Measurements from ENCODE around the gene RIN3. TPM values are rescaled to one million over a fixed set of nuclear protein-coding genes. Genes with fewer than 3 reads are reported as not detected.

The RIN3 gene
- total RNA-seq, 4 donors from 2014 or later = 13.5 to 22.2 (median 16.2) TPM

DNA sequence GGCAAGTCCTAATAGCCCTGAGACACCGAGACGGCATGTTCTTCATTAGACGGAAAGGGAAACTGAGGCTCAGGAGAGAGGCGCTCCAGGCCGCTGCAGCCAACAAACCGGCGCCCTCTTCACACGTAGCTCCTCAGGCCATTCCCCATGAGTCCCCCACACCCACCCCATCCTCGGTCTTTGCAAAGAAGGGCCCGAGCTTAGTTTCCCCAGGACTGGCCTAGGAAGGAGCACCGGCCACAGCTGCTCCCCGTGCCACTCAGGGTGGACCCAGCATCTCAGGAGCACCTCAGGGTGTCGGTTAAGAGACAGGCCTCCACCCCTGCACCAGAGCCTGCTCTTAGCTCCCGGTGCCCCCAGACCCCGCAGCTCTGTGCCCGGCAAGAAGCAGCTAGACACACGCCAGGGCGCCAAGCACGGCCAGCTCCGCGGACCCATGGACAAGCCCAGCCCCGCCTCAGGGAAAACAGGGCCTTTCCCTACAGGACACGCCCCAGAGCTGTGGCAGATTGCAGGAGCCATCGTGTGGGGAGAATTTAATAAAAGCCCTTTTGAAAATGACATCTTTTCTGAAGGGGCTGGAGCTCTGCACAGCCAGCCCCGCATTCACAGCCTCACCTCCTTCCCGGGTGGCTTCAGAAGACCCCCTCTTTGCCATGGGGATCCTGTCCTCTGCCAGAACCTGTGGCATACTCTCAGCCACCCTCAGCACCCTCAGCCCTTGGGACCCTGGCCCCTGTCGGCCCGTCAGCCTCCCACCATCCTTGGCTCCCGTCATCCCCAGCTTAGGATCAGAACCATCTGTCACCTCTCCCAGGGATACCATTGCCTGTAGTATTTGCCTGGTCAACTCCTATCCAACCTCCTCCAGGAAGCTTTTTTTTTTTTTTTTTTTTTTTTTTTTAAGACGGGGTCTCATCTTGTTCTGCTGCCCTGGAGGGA is 175.1 kb downstream of the RIN3 start:
- TF ChIP-seq, protein P1, sequence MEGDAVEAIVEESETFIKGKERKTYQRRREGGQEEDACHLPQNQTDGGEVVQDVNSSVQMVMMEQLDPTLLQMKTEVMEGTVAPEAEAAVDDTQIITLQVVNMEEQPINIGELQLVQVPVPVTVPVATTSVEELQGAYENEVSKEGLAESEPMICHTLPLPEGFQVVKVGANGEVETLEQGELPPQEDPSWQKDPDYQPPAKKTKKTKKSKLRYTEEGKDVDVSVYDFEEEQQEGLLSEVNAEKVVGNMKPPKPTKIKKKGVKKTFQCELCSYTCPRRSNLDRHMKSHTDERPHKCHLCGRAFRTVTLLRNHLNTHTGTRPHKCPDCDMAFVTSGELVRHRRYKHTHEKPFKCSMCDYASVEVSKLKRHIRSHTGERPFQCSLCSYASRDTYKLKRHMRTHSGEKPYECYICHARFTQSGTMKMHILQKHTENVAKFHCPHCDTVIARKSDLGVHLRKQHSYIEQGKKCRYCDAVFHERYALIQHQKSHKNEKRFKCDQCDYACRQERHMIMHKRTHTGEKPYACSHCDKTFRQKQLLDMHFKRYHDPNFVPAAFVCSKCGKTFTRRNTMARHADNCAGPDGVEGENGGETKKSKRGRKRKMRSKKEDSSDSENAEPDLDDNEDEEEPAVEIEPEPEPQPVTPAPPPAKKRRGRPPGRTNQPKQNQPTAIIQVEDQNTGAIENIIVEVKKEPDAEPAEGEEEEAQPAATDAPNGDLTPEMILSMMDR (IDR thresholded peaks at IDR 0.05) = no peak
- TF ChIP-seq POLR2AphosphoS5 (IDR thresholded peaks at IDR 0.05) (no peak), POLR2A (IDR thresholded peaks at IDR 0.05) (no peak), EP300 (IDR thresholded peaks at IDR 0.05) (no peak)
- WGBS, 2 donors (ENCODE audit: low coverage in 1 of 2) = 40 to 96% methylated on average over 1 to 7 of the region's 30 CpGs
- peak overlapping the region in 1 of 2 donors; percentile 55 for H3K4me3 ChIP-seq

DNA sequence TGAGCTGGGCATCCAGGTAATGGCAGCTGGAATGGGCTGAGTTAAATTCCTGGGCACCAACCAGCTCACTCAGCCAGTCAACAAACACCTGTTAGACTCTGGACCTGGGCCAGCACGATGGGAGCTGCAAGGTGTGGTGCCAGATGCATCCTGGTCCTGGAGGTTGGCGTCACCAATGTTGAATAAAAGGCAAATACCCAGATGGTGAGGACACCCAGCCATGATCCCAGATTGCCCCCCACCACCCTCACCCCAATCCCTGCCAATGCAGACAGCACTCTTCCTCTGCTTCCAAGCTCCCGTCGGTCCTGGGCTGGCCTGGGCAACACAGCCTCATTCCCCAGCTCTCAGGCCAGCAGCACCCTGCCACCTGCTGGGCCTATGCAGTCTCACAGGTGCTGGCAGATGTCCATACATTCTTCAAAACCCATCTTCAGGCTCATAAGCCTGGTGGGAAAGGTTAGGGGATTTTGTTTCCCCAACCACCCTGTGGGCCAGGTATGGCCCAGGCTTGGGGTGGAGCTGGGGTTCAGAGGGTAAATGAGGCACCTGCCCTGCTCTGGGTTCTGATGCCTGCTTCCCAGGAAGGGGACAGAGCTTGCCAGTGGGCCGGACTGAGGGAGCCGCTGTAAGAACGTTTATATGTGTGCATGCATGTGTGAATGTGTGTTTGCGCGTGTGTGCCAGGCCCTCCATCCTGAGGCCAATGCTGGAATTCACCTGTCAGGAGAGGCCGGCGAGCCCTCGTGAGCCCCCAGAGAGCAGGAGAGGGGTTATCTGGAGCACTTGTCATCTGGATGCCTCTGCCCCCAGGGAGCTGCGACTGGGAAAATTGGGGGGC is 176.8 kb downstream of the RIN3 start:
- no peak for TF ChIP-seq POLR2A (IDR thresholded peaks at IDR 0.05)
- TF ChIP-seq, protein P1 (IDR thresholded peaks at IDR 0.05) = peak in 3 of 4 experiments; percentile 24 to 54 (median 40)
- no peak for ATAC-seq

More for the DNA sequence above, 175.1 kb downstream of the RIN3 start:
- H3K9me3 ChIP-seq = no peaks in the 10 kb centered on the region
- peaks cover 0 to 32% of the 10 kb centered on the region in 2 donors for H3K36me3 ChIP-seq
- H3K27me3 ChIP-seq = no peaks in the 10 kb centered on the region
- H3K4me1 ChIP-seq = peaks cover 0 to 45% (median 17%) of the 10 kb centered on the region in 3 donors
- H3K27ac ChIP-seq = peak overlapping the region in 3 of 4 donors; percentile 51 to 76 (median 73)
- no peak for ATAC-seq

DNA sequence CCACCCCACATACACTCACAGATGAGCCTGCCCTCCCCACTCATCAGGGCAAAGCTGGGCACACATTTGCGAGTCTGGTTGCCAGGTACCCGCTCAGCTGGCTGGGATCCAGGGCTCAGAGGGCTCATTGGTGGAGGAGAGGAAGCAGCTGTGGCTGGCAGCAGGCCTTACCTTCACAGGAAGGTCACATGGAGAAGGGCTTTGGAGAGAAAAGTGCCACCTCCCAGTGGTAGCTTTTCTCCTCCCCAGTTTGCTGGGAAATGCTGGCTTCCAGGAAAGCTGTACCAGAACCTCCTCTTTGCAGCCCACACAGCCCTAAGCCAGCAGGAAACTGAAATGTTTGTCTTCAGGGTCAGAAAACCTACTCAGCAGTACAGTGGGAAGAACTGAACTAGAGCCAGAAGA is 179.2 kb downstream of the RIN3 start:
- no CpG with 5 or more reads among the region's 2 CpGs for WGBS, 2 donors (ENCODE audit: low coverage in 1 of 2)
- peak; percentile 31 for TF ChIP-seq POLR2AphosphoS5 (IDR thresholded peaks at IDR 0.05)
- no peak for TF ChIP-seq POLR2A (IDR thresholded peaks at IDR 0.05)
- TF ChIP-seq EP300 (IDR thresholded peaks at IDR 0.05) = no peak
- TF ChIP-seq, protein P1 (IDR thresholded peaks at IDR 0.05) = no peak
- Histone ChIP-seq H3K4me3 (no peak overlapping the region), H3K36me3 (peaks cover 0 to under 1% of the 10 kb centered on the region in 2 donors), H3K9me3 (no peaks in the 10 kb centered on the region), H3K27ac (peak overlapping the region in 2 of 4 donors; percentile 43 to 51), H3K4me1 (peaks cover 0 to 22% (median 10%) of the 10 kb centered on the region in 3 donors), H3K27me3 (no peaks in the 10 kb centered on the region)
- peak; percentile 44 for ATAC-seq

More for the DNA sequence above, 176.8 kb downstream of the RIN3 start:
- Histone ChIP-seq H3K27me3 (no peaks in the 10 kb centered on the region), H3K4me3 (no peak overlapping the region), H3K4me1 (peaks cover 0 to 45% (median 17%) of the 10 kb centered on the region in 3 donors), H3K27ac (no peak overlapping the region), H3K36me3 (peaks cover 0 to 24% of the 10 kb centered on the region in 2 donors), H3K9me3 (no peaks in the 10 kb centered on the region)
- 72% methylated on average over 7 of the region's 13 CpGs; no CpG with 5 or more reads in 1 of the 2 donors for WGBS, 2 donors (ENCODE audit: low coverage in 1 of 2)

DNA sequence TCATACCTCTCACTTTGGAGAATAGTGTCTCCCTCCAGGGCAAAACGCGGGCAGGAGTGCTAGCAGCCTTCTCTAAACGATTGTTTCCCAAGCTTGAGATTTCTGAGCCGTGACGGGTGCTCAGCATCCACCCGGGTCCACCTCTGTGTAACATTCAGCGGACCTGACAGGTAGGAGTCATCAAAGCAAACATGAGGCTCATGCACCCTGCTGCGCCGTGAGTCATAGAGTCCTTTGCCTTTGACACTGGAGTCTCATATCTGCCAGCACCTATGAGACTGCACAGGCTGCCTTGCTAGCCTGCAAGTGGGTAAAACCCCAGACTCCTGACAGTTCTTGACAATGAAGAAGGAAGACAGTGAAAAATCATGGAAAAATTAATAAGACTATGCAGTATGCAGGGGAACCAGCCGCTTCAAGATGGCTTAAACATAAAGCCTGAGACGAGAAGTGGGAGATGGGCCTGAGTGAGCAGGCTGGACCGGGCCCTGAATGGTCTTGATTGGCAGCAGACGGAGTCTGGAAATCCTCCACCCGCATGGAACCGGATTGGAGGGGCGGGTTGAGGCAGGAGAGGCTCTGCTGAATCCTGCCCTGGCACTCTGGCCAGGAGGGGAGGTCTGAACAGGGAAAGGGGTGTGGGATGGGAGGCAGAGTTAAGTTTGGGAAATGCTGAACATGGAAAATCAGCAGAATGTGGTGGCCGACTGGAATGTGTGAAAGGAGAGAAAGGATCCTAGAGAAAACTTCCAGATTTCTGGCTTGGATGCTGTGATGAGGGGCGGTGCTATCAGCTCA is 180.6 kb downstream of the RIN3 start:
- H3K27ac ChIP-seq = no peak overlapping the region
- peaks cover 4% of the 10 kb centered on the region for H3K27me3 ChIP-seq
- no peak overlapping the region for H3K4me3 ChIP-seq
- H3K4me1 ChIP-seq = peaks cover 0 to 16% (median 9%) of the 10 kb centered on the region in 3 donors
- H3K36me3 ChIP-seq = no peaks in the 10 kb centered on the region
- no peak for ATAC-seq
- 55 to 72% methylated on average over 3 to 12 of the region's 18 CpGs for WGBS, 2 donors (ENCODE audit: low coverage in 1 of 2)
- TF ChIP-seq POLR2AphosphoS5 (IDR thresholded peaks at IDR 0.05) = no peak
- no peaks in the 10 kb centered on the region for H3K9me3 ChIP-seq

Data from gastroesophageal sphincter (tissue), 4 donors.